Heart right ventricle (tissue), 16 donors: ENCODE results near the gene NFATC2IP. TPM values are rescaled to one million over a fixed set of nuclear protein-coding genes. Genes with fewer than 3 reads are reported as not detected.
A peak's percentile ranks its signal among the peaks of the same experiment; 100 is the strongest.

Experiments
- ATAC-seq, 8 donors: fragments of 200-7000 bp; cut with Tn5 transposase; one replicate each; pipeline ENCODE4 v1.9.1; 2020; ENCODE audit warnings: mild to moderate bottlenecking in 8 of 8, moderate library complexity in 8 of 8, moderate number of reproducible peaks in 1 of 8
- DNase-seq, 2 donors: peaks; one replicate each; pipeline ENCODE4 v3.0.0-alpha.2; 2020
- H3K27ac ChIP-seq, 10 donors: fragments of 200-600 bp; sonication (generic) in 2 of 10; one replicate each; pipeline versions ENCODE4 v1.5.0 to v1.8.0; 2020 to 2022; ENCODE audit warnings: mild to moderate bottlenecking in 3 of 10
- H3K27me3 ChIP-seq, 7 donors: fragments of 200-600 bp; one replicate each; pipeline ENCODE4 v1.8.0; 2021 to 2022; ENCODE audit warnings: mild to moderate bottlenecking in 2 of 7
- H3K36me3 ChIP-seq, 9 donors: fragments of 200-600 bp; sonication (generic) in 1 of 9; one replicate each; pipeline versions ENCODE4 v1.5.0 to v1.8.0; 2020 to 2022; ENCODE audit warnings: mild to moderate bottlenecking in 2 of 9
- H3K4me1 ChIP-seq, 9 donors: fragments of 200-600 bp; sonication (generic) in 1 of 9; one replicate each; pipeline versions ENCODE4 v1.5.0 to v1.8.0; 2020 to 2022; ENCODE audit warnings: mild to moderate bottlenecking in 4 of 9
- H3K4me3 ChIP-seq, 10 donors: fragments of 200-600 bp; sonication (generic) in 2 of 10; one replicate each; pipeline versions ENCODE4 v1.5.0 to v1.8.0; 2020 to 2022; ENCODE audit warnings: mild to moderate bottlenecking in 7 of 10, moderate library complexity in 2 of 10
- H3K9me3 ChIP-seq, 11 donors: fragments of 200-600 bp in 10 of 11; sonication (generic) in 2 of 11; one replicate each; pipeline versions ENCODE4 v1.5.0 to v1.8.0; 2013 to 2022; ENCODE audit warnings: mild to moderate bottlenecking in 2 of 11, control low read depth in 1 of 11, moderate library complexity in 1 of 11
- CTCF ChIP-seq, 9 donors: fragments of 200-600 bp; sonication (generic) in 2 of 9; IDR thresholded peaks; one replicate each; pipeline versions ENCODE4 v1.5.0 to v1.8.0; 2021 to 2022; ENCODE audit warnings: antibody characterized with exemption in 9 of 9, mild to moderate bottlenecking in 5 of 9, moderate library complexity in 1 of 9
- WGBS, 2 donors: extraction: QIAGEN DNeasy Blood & Tissue Kit; methylation state at CpG; one replicate each; pipeline ENCODE4 v1.1.7; 2013; ENCODE audit warnings: inconsistent platforms in 1 of 2; 5-methylcytosine and 5-hydroxymethylcytosine counted together
- intact Hi-C, 10 donors: fragments of 100-400 bp; cut with DNase I; formaldehyde crosslinking; loops; one replicate each; pipeline versions ENCODE4 v1.11.1 to v1.14.2; 2022
- polyA plus RNA-seq, 2 donors: library from polyadenylated mRNA; stranded (reverse); fragments of 200-250 nt; gene quantifications; one replicate each; pipeline ENCODE4 v1.2.3, GENCODE V29; 2013
- total RNA-seq, 10 donors: library from RNA; stranded (reverse); fragmentation: NEBNext Ultra II Directional in 3 of 10; extraction: Animal tissue kit (Norgen Biotek cat#: 25700) in 3 of 10; gene quantifications; one replicate each; pipeline versions ENCODE4 v1.2.1 to v1.2.4, GENCODE V29; 2021 to 2023
- donor health status: Arrhythmogenic right ventricular cardiomyopathy.
- donor health status: ischemic (EF 13 %, LVEDD 7.1; RV severe dilation, severe dysfunction).
- donor health status: healthy with polysubstance abuse.
- donor health status: DM: no; HTN: yes; CAD: no.
- donor health status: DM: no; HTN: no; CAD: no.
- donor health status: ischemic (EF 25% LVEDD 6.9; RV normal size, moderate dysfunction).
- donor health status: ischemic (EF 25% LVEDD 5.7; RV mildly dilated, moderate dysfunction).
- donor health status: healthy.
- donor health status: DM: yes; HTN: yes; CAD: no.
- donor health status: Ischemic cardiomyopathy.
- donor health status: ischemic (EF 35%, LVEDD 5.7; RV mildly dilated, moderate dysfunction).
- donor health status: nonischemic (EF 11% LVEDD 7.7; RV severe dilation, severe dysfunction).
- donor health status: DM: yes; HTN: yes; CAD: no.
- donor health status: PGD.
- donor health status: ischemic (EF 29% LVEDD 5.4; RV normal size, mild dysfunction).
- donor health status: nonischemic (EF 23%, LVEDD 6.1; RV moderate dilation, normal function).

The NFATC2IP gene
- total and polyA plus RNA-seq, 12 donors: 13.8 to 24.4 (median 17.0) TPM

DNA sequence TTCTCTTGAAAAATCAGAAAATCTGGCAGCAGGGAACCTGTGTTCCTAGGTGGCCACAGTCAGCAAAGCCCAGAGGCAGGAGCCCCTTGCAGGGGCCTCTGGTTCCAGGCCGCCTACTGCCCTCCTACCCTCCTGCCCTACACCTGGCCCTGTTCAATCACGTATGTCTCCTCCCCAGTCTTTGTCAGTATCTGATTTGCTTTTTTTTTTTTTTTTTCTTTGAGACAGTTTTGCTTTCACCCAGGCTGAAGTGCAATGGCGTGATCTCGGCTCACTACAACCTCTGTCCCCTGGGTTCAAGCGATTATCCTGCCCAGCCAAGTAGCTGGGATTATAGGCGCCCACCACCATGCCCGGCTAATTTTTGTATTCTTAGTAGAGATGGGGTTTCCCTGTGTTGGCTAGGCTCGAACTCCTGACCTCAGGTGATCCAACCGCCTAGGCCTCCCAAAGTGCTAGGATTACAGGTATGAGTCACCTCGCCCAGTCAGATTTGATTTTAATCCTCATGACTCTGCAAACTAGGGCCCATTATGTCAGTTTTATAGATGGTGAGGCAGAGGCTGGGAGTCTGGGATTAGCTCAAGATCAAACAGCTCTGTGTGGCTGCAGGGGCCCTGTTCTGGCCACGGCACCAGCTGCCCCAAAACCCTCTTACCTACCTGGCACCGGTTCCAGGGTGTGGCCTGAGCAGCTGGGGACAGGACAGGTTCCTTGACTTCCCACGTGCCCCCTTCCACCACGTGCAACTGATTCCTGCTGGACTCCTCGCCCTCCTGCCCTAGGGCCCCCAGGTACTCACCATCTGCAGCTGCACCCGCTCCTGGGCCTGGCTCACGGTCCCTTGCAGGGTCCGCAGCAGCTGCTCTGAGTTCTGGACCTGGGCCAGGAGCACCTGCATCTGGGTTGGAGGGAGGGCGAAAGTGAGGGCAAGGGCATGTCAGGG is 40.4 kb upstream of the NFATC2IP start:
- Histone ChIP-seq H3K27me3 (no peaks in the 10 kb centered on the region), H3K4me3 (no peak overlapping the region), H3K4me1 (no peaks in the 10 kb centered on the region), H3K9me3 (no peaks in the 10 kb centered on the region), H3K27ac (no peak overlapping the region), H3K36me3 (peaks cover 0 to 100% (median 35%) of the 10 kb centered on the region in 9 donors)
- 88 to 91% methylated on average over 19 of the region's 19 CpGs for WGBS, 2 donors
- ATAC-seq (peak in 1 of 8 donors; percentile 17), DNase-seq (no peak)
- intact Hi-C loops: no loop called here
- no peak for TF ChIP-seq CTCF (IDR thresholded peaks at IDR 0.05)

DNA sequence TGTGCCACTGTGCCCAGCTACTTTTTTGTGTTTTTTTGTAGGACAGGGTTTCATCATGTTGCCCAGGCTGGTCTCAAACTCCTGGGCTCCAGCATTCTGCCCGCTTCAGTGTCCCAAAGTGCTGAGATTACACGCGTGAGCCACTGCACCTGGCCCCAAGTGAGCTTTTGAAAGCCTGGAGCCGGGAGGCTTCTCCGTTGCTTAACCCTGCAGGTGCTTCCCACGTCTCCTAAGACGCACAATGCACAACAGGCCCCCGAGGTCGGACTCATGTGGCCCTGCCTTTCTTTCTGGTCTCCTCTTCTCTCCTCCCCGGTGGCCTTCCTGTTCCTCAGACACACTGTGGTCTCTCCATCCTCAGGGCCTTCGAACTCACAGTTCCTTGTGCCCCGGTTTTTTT is 38.2 kb upstream of the NFATC2IP start:
- Histone ChIP-seq H3K27me3 (no peaks in the 10 kb centered on the region), H3K4me3 (no peak overlapping the region), H3K9me3 (no peaks in the 10 kb centered on the region), H3K36me3 (peaks cover 0 to 100% (median 36%) of the 10 kb centered on the region in 9 donors), H3K4me1 (no peaks in the 10 kb centered on the region), H3K27ac (no peak overlapping the region)
- ATAC-seq (no peak), DNase-seq (no peak)
- TF ChIP-seq CTCF (IDR thresholded peaks at IDR 0.05): no peak
- WGBS, 2 donors: 90 to 91% methylated on average over 12 of the region's 12 CpGs
- intact Hi-C loops: no loop called here

GRCh38 chr16:28913946-28914724 is 36.6 kb upstream of the NFATC2IP start:
- 94 to 95% methylated on average over 29 of the region's 29 CpGs for WGBS, 2 donors
- no peak for DNase-seq
- intact Hi-C loops: no loop called here
- Histone ChIP-seq H3K27ac (no peak overlapping the region), H3K9me3 (no peaks in the 10 kb centered on the region), H3K4me3 (no peak overlapping the region), H3K4me1 (no peaks in the 10 kb centered on the region), H3K27me3 (no peaks in the 10 kb centered on the region), H3K36me3 (peaks cover 0 to 100% (median 43%) of the 10 kb centered on the region in 9 donors)
- ATAC-seq: peak in 1 of 8 donors; percentile 53
- no peak for TF ChIP-seq CTCF (IDR thresholded peaks at IDR 0.05)

GRCh38 chr16:28915181-28915580 is 35.6 kb upstream of the NFATC2IP start:
- ATAC-seq (no peak), DNase-seq (no peak)
- Histone ChIP-seq H3K27ac (no peak overlapping the region), H3K27me3 (no peaks in the 10 kb centered on the region), H3K4me1 (no peaks in the 10 kb centered on the region), H3K4me3 (no peak overlapping the region), H3K9me3 (no peaks in the 10 kb centered on the region), H3K36me3 (peaks cover 0 to 99% (median 43%) of the 10 kb centered on the region in 9 donors)
- intact Hi-C loops: no loop called here
- TF ChIP-seq CTCF (IDR thresholded peaks at IDR 0.05): no peak
